HG02938 (cell line): Measurements from ENCODE around the gene AURKA.
"Not testable (repeated sequence)": the region's sequence is repeated elsewhere in the genome, so short reads cannot be mapped to it uniquely, and the experiment has no call there.

Source experiments
- ATAC-seq: cut with Tn5 transposase; IDR thresholded peaks from one replicate; pipeline ENCODE4 v1.9.1; 2021; ENCODE audit warnings: mild to moderate bottlenecking, moderate library complexity; ENCODE audit not compliant: unreplicated experiment

AURKA gene

DNA sequence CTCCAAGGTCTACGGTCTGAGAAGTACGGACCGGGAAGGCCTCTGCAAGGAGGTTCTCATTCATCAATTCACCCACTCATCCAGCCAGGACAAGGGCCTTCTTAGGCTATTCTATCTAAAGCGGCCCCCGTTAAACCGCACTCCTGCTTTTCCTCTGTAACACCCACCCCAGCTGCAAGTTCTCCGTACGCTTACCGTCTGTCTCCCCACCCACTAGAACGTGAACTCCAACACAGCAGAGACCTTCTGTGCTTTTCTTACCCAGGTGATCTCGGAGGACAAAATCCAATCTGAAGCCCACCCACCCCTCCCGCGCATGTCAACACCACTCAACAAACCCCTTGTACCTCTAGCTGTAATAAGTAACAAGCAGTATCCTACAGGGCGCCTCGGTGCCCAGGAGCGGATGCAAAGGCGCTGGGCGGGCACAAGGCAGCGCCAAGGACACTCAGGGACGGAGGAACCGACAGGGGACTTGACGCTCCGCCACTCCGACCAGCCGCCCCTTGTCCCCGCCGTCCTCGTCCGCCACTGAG lies 351 bp downstream of the AURKA start:
- no peak for ATAC-seq

DNA sequence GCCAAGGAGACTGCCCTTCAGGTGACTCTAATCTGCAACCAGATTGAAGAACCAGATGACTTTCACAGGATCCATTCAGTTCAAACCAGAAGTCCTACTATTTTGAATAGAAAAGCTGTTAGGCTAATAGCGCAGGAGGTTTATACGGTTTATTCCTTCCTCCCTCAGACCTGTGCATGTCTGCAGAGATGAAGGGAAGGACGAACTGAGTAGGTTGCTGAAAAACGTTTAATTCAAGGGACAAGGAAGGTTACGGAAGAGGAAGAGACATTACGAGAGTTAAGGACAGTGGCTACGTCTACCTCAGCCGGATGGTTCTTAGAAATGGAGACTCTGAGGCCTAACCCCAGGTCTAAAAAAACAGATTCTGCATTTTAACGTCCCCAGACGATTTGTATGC lies 978 bp downstream of the AURKA start:
- ATAC-seq = no peak

DNA sequence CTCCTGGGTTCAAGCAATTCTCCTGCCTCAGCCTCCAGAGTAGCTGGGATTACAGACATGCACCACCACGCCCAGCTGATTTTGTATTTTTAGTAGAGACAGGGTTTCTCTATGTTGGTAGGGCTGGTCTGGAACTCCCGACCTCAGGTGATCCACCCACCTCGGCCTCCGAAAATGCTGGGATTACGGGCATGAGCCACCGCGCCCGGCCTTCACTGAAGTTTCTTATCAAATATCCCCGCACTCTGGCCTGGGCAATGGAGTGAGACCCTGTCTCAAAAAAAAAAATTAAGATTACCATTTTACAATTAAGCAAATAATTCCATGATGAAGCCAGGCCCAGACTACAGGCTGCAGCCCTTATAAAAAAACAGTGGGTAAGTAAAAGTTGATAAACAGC lies 1.6 kb downstream of the AURKA start:
- ATAC-seq = not testable (repeated sequence)

DNA sequence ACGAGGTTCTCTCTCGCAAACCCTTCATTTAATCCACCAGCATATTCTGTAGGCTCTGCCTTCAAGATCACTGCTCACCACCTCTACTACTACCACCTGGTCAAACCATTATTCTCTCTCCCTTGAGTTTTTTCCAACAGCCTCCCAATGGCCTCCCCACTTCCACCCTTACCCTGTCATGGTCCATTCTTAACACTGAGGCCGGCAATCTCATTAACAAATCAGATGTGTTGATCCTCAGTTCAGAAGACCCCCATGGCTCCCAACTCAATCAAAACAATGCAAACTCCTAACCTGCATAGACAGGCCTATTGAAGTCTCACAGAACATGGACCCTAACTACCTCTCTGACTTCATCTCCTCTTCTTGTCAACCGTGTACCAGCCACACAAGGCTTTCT lies 2.2 kb downstream of the AURKA start:
- no peak for ATAC-seq

DNA sequence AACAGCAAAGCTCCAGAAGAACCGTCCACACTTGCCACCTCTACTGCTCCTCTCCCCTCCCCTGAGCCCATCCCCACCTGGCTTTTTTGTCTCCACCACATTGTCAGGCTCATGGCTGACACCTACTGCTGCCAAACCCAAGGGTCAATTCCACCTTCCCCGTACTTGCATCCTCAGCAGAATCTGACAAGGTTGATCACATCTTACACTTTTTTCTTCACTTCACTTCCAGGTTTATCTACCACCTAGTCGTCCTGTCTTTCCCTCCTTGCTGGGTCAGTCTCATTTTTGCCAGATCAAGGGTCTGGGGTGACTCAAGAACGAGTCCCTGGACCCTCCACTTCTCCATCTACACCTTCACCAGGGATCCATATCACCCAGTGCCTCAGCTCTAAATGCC lies 3.1 kb downstream of the AURKA start:
- ATAC-seq = no peak

DNA sequence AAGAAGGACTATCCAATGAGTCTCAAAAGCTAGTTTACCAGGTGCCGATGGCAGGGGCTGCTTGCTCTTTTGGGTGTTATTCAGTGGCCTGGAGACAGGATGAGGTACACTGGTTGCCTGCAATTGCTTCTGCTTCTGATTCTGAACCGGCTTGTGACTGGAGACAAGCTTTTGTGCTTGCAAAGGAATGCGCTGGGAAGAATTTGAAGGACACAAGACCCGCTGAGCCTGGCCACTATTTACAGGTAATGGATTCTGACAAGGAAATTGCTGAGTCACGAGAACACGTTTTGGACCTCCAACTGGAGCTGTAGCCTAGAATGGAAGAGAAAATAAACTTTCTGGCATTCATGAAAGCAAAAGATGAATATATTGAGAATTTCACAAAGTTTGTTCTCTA lies 5.8 kb downstream of the AURKA start:
- no peak for ATAC-seq

DNA sequence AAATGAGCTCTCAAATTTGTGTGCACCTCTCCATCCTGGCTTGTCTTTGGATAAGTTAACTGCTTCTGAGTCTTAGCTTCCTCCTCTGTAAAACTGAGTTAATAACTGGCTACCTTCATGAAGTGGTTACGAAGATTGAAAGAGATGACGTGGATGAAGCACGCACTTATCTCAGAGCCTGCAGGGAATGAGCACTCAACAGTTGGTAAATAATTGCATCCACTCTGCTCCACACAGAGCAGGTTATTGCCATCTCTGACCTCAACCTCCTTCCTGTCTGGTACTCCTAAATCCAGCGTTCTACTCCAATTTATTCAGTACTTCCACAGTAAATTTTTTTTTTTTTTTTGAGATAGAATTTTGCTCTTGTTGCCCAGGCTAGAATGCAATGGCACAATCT lies 6.9 kb downstream of the AURKA start:
- no peak for ATAC-seq

DNA sequence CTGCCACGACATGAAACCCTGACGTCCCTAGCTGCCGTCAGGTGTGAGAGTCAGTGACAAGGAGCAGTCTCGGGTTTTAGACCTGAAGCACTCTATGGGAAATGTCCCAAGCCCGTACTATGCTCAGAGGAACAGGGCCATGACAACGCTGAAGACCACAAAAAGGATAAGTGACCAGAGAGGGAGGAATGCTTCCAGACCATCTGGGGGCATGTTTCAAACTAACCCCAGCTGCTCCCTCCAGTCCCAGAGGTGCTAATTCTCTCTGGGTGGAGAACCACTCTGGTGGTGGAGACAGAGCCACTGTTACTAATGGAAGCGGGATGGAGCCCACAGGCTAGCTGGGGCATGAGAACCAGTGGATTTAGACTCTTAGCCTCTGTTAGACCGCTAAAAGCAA lies 8.7 kb downstream of the AURKA start:
- no peak for ATAC-seq

DNA sequence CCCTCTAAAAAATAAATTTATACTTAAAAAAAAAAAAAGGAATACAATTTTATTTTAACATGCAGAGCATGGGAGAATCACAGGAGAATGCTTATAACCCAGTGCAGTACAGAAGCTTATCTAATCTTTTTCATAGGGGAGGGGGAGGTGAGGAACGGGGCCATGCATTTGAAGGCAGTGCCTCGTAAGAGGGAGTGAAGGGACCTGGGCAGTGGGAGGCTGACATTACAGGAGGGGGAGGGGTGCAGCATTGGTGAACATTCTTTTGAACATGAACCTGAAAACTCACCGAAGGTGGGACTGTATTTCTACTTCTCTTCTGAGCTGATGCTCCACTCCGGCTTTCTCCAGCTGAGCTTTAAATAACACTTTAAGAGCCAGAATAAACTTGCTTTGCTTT lies 9.3 kb downstream of the AURKA start:
- no peak for ATAC-seq

DNA sequence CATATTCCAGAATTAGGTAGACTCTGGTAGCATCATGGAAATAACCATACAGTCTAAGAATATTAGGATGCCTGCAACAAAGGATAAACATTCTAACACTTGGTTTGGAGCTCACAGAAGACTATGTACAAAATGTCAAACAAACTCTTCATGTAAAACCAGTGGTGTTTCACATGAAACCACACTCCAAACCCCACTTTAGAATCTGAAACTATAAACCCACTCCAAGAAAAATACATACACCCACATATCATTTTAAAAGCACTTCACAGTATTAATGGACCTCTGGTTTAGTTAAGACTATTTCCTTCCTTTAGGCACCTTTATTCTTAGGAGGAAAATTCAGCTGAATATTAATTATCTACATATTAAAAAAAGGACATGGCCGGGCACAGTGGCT lies 10.5 kb downstream of the AURKA start:
- no peak for ATAC-seq

DNA sequence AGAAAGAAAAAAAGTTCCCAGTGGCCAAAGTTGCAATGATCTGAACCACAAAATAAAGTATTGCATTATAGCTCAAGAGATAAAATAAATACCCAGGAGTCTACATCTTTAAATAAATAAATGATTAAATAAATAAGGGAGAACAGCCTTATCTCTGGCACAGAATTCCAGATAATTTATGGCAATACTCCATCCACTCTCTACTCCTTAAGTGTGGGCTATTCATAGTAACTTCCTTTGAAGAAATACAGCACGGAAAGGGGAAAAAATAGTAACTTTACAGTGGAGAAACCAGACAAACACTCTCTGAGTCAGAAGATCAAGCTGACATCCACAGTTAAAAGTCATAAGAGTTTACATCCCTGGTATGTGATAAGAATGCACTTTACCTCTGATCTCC lies 11.6 kb downstream of the AURKA start:
- no peak for ATAC-seq

DNA sequence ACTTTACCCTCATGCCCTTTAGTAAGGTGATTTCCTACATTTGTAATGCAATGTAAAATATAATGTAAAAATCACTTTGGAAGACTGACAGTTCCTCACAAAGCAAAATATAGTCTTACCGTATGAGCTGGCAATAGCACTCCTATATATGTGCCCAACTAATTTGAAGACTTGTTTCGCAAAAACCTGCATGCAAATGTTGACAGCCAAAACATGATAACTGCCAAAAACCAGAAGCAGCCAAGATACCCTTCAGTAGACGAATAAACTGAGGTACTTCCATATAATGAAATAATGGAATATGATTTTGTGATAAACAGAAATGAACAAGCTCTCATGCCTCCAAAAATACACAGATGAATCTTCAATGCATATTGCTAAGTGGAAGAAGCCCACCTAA lies 13.6 kb downstream of the AURKA start:
- no peak for ATAC-seq

DNA sequence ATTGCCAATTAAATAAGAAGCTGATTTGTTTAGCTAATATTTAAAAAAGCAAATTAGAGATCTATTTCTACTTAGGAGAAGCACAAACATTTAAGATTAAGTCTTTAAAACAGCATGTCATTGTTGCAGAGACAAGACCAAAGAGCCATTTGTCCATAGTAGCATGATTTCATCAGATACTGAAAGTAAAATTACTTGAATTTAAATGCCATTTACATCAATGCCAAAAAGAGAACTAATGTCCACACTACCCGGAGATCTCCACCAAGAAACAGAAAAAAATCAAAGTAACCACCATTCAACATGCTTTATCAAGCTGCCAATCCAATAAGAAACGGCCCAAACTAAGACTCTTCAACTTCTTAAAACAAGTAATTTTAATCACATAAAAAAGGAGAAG lies 15.7 kb downstream of the AURKA start:
- ATAC-seq = no peak

DNA sequence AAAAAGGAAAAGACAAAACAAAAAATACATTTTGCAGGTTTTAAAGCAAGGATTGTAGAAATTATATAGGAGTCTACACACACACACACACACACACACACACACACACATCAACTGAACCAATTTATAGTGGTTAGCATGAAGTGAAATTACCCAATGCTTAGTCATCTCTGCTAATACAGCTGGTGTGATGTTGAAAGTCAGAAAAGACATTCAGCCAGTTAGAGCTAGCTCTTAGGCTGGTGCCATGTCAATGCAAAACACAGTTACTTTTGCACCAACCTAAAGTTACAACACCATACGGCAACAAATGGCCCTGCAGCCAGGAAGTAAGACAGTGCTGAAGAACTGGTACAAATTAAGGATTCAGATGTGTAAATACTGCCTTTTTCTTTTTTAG lies 18.1 kb downstream of the AURKA start:
- peak; percentile 63 for ATAC-seq

DNA sequence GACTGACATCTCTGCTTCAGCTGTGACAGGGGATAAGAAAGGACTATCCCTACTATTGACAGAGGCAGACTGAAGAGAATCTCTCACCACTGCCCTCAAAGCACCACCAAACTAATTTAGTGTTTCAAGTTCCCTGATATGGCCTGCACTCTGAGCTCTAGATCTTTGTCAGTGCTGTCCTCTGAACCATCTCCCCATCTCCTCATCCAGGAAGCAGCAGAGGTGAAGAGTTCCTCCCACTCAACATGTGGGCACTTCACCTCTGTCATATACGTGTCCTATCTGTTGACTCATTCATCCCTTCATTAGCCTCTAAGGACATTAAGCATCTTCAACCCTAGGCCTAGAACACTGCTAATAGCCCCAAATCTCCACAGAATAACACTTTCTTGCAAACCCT lies 19.2 kb downstream of the AURKA start:
- ATAC-seq = no peak

DNA sequence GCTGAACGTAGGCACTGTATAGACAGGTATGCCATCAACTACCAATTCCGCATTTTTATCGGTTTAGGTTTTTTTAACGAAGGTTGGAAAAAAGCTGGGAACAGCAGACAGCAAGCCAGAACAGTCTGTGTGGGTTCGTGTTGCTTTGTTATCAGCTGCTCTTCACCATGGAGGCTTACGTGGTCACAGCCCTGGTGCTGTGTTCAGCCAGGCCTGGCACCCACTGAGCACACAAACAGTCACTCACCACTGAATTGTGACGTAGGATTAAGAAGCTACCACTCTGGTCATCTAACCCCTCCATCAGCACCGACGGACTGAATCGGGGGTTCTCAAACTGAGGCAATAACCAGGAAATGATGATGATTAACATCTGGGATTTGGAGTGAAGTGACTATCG lies 20.0 kb downstream of the AURKA start:
- no peak for ATAC-seq

DNA sequence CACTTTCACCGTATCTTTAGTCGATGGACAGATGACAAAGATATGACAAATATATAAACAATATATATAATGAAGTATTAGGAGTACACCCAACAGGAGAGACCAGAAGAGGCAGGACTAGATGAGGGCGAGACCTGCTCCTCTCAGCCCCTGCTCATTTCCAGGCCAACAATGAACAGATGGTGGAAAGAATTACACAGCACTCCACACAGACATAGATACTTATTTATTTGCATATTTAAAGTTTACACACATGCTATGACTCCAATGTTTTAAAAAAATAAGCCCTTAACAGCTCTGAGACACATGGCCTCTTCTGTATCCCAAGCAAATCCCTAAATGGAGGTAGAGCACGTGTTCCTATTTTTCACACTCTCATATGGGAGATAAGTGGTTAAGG lies 22.8 kb downstream of the AURKA start:
- ATAC-seq = no peak

DNA sequence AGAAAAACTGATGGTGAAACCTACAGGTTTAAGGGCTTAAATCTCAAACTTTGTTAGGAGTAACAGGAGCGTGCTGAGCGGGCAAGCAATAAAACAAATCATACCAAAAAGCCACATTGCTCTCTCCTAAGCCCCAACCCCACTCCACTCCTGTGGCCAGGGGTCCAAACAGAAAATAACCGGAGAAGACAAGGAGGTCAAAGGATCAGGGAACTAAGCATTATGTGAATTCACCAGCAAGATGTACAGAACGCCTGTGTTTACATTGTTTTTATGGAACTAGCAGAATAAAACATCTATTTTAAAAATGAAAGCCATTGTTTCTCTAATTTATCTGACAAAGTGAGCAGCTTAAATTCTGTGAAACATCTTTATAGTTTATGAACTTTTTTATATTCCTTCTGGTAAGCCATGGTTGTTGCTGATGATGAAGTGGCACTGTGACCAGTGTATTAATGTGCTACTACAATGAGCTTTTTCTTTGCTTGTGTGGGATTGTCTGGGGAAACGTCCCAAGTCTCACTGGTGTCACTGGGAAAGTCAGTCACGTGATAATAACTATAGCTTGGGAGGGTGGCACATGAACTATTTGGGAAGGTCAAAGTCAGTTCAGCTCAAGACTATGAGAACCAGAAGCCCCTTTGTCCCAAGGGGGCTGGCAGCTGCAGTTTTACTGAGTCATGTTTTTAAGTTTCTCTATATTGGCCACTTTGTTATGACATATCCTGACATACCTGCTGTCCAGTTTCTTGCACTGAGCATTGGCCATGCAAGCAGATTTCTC lies 23.5 kb downstream of the AURKA start:
- no peak for ATAC-seq

DNA sequence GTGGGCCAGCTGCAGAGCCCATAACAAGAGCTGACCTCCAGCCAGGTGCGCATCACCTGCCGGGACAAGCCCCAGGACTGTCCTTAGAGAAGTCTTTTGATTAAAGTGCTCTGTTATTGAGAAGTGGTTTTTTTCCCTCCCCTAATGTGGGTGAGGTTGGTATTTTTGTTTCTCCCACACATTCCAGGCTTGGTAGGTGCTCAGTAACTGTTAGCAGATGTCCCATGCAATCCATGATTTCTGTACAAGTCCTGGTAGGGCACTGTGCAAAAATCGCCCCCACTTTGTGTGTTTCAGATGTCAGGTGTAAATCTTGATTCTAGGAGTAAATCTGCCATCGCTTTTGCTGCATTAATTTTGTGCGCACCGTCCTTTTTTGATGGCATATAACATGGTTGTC lies 28.5 kb downstream of the AURKA start:
- ATAC-seq = no peak

DNA sequence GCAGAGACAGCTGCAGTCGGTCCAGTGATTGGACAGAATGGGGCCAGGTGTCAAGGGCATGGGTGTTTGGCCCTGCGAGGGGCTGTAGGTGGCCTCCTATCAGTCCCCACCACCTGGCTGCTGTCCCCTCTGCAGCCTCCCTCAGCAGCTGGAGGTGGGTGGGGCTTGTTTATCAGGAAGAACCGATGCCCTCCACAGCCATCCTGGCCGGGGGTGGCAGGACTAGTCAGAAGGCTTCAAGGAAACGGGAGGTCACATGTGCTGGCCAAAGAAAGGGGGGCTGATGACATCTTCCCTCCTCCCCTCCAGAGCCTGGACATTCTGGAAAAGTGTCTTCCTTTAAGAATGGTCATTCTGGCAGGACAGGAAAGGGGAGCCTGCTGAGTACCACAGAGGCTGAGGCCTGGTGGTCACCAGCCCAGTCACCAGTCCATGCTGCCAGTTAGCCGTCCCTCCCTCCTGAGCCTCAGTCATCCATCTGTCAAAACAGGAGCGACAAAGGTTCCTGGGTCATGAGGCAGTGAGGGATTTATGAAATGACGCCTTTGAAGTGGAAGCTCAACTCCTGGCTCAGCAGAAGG lies 29.1 kb downstream of the AURKA start:
- ATAC-seq = no peak

DNA sequence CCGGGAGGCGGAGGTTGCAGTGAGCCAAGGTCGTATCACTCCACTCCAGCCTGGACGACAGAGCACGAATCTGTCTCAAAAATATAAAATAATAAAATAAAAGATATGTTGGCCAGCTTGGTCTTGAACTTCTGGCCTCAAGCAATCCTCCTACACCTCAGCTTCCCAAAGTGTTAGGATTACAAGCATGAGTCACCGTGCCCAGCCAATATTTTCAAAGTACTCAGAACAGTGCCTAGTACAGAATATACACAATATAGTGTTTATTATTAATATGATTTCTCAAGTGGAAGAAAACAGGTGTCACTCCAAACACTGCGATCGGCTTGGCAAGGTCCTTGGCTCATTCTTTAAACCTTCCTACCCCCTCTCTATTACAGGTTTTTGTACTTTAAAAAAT lies 30.1 kb downstream of the AURKA start:
- ATAC-seq = no peak

DNA sequence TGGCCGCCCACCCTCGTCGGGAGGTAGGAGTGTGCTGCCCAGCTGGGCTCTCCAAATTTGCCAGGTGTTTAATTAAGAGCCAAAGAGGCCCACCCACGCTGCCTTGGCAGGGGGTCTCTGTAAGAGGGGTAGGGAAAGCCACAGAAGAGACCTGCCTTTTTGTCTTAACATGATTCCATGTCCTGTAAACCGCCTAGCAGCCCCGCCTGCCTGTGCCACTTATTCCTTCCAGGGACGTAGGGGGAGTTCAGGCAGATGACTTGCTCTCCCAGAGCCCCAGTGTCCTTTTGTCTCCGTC lies 31.2 kb downstream of the AURKA start:
- no peak for ATAC-seq
